GM18861 (cell line): Measurements from ENCODE around the gene RELN.

ENCODE experiments used
- ATAC-seq: cut with Tn5 transposase; IDR thresholded peaks from one replicate; pipeline ENCODE4 v1.9.1; 2021; ENCODE audit not compliant: unreplicated experiment

RELN gene

DNA sequence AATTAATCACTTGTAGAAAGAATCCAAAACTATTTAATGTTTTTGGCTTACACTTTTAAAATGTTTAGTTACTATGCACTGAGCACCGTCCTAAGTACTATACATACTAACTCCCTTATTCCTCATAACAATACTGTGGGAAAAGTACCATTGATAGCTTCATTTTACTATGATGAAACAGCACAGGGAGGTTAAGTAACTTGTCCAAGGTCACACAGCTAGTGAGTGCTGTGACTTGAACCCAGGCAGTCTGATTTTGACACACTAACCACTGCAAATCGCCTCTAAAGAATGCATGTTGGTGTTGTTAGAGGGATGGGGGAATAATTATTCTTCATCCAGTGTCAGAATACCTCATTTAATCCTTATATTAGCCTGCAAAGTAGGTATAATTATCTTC is 1.9 kb upstream of the RELN start:
- no peak for ATAC-seq

DNA sequence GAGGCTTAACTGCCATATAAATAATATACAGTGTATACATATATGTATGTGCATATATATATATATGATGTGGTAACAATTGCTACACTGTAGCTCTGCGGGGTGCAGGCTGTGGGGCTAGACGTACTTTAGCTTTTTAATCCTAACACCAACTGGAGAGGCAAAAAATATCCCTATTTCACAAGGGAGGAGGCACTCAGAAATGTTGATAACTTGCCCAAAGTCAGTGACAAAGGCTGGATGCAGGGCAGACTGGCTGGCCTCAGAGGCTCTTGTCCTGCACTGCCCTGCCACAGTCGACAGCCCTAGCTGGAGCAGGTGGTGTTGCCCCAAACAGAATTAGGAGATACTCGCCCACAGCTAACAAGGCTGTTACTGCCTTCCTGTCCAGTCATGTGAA is 1.5 kb upstream of the RELN start:
- ATAC-seq: no peak

DNA sequence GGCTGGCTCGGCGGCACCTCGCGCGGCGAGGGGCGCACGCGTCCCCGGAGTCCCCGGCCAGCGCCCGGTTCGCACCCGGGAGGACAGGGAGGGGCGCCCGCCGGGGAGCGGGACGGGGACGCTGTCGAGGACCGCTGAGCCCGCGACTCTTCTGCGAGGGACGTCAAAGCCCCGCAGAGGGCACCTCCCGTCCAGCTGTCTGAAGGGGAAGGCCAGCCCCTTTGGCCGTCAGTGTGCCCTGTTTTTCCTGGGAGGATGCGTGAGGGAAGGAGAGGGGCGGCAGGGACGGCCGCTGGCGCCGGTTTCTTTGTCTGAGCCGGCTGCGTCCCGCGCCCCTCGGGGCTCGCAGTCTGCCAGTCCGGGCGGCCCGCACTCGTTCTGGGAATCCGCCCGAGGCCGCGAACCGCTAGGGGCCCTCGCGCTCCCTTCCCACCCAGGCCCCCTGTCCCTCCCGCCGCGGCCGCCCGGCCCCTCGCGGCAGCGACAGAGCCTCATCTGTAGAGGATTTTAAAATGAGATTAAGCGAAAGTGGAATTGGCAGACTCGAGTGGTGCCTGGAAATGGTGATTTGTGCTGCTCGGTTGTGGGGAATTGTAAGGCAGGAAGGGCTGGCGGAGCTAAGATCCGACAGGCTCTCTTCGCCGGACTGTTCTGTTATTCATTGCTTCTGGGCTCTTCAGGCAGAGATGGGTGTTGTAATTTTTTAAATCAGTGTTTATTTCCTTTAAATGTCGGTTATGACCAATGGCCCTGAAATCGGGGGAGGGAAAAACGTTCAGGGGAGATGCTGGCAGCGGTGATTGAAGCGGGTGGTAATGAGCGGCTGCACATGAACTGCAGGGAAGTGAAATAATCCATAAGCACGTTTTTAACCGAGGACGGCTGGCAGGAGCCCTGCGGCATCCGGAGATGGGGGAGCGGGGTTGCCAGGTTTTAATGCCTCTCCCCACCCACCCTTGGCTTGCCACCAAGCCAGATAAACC is 618 bp upstream of the RELN start:
- no peak for ATAC-seq

DNA sequence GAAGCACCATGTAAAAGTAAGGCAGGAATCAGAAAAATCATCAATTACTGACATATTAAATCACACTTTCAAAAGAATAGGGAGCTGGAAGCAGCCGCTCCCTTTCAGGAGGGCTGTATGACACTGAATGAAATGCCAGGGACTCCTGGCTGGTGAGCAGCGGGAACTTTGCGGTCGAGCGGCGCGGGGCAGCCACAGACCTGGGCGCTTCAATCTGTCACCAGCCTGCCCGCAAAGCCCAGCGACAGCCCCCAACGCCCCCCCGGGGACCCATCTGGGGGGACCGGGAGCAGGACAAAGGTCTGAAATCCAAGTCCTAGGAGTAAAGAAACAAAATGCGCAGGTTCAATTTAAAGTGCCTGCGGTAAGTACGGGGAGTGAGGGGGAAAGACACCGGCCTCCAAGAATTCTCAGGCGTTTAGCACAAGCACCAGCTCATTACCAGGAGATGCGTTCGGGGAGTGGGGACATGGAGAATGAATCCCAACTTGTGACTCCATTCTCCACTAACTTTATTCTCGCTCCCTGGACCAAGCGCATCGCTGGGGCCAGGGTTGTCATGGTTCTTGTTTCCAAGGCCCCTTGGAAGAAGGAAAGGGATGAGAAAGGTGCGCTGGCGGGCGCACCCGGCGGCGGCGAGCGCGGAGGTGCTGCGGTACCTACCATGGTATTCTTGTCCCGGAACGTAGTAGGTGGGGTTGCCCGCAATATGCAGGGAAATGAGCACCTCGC is 824 bp downstream of the RELN start:
- ATAC-seq: no peak

GRCh38 chr7:103987451-103987850 is 2.0 kb downstream of the RELN start:
- no peak for ATAC-seq

- ATAC-seq: no peak
Observed at GRCh38 chr7:103985565-103986126, 3.8 kb downstream of the RELN start.

DNA sequence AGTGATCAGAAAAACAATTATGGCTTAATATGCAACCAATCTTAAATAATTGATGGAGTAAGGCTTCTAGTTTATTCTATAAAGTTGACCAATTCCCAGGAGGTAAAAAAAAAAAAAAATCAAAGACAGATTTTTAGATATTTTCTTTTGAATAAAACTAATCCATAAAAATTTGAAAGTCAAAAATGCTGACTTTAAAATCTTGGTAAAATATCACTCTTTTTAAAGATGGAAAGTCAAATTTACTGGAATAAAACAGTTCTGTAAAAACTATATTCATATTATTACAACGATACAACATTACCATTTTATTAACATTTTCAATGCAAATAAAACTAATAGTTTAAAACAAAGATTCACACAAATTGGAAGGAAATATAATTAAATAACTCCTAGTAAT is 5.4 kb downstream of the RELN start:
- no peak for ATAC-seq

DNA sequence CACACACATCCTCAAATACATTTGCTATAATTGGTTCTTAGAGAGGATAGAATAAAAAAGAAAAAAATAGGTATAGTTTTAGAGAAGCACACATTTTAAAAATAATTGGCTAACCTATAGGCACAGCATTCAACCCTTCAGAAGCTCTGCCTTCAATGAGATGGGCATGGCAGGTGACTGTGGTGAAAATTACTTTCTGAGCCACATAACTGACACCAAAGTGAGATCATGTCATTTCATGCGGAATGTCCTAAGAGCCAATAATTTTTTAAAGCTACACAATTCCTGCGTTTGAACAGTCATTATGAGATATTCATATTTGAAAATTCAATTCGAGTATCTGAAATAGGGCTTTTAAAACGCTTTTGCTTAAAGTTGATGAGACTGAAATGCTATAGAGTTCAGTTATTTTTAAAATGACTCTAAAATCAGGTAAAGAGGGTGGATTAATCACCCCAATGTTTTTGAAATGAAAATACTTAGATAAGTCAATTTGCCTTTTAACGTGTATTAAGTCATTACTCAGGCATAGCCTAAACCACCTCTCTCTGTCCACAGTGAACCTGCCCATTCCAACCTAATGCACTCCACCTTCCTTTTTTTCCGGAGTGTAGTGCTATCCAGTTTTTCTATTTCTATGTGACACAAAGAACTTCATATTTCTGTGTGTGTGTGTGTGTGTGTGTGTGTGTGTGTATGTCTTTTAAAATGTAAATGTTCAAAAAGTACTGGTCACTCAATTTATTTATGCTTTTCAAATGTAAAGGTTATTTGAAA is 6.1 kb downstream of the RELN start:
- ATAC-seq: no peak

- ATAC-seq: no peak
Observed at GRCh38 chr7:103981003-103981423, 8.4 kb downstream of the RELN start.

GRCh38 chr7:103972779-103973434 is 16.6 kb downstream of the RELN start:
- no peak for ATAC-seq

DNA sequence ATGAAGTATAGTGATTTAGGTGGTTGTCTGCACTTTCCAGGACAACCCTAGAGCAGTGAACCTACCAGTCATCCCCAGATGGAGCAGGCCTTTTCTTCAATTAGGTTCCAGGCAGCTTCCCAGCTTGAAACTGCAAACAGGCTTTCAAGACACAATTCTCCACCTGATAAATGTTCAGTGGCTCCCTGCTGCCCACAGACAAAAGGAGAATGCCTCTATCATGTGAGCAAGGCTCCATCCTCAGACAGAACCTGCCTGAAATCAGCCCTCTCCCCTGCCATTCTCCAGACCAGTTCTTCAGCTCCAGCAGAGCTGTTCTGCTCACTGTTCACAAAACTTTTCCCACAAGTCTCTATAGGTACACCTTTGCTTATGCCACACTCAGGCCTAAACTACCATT is 22.1 kb downstream of the RELN start:
- ATAC-seq: no peak

GRCh38 chr7:103966593-103967277 is 22.7 kb downstream of the RELN start:
- ATAC-seq: no peak

- no peak for ATAC-seq
Observed at GRCh38 chr7:103964269-103964668, 25.2 kb downstream of the RELN start.

GRCh38 chr7:103962070-103962469 is 27.4 kb downstream of the RELN start:
- no peak for ATAC-seq

DNA sequence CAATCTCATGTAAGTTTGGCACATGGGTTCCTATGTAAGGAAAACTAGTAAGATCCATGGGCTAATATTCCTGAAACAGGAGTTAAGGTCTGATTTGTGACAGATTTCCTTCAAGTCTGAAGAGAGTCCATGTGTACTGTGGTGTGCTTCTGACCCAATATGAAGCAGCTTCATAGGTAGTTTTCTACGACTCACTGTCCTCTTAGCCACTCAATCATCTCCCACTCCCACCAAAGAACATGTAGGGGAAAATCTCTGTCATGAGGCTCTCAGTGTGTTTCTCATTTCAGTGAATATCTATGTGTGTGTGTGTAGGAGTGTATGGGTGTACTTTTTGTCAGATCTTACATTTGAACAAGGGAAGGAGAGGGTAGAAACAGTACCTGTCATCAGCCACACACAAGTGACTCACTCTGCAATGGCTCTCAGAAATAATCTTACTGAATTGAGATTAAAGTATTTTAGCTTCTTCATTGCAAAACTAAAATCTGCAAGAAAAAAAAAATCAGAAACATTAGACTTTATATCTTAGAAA is 31.1 kb downstream of the RELN start:
- no peak for ATAC-seq

GRCh38 chr7:103955985-103956384 is 33.5 kb downstream of the RELN start:
- ATAC-seq: no peak

- ATAC-seq: no peak
Observed at GRCh38 chr7:103952408-103952807, 37.0 kb downstream of the RELN start.

- no peak for ATAC-seq
Observed at GRCh38 chr7:103951311-103951710, 38.1 kb downstream of the RELN start.

DNA sequence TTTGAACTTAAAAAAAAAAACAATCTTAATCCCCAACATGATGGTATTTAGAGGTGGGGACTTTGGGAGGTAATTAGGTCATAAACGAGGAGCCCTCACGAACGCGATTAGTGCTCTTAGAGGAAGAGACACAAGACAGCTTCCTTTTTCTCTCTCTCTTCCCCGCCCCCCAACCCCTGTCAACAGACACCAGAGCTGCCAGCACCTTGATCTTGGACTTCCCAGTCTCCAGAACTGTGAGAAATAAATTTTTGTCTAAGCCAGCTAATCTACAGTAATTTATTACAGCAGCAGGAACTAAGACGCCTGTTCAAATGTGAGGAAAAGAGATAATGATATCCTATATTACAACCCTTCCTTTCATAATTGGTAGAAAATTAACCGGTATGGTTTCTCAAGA is 40.1 kb downstream of the RELN start:
- no peak for ATAC-seq
